KOPT-K1 (cell line): ENCODE data around the gene BTRC.
"Not testable (repeated sequence)": the region's sequence is repeated elsewhere in the genome, so short reads cannot be mapped to it uniquely, and the experiment has no call there.

Experiments
- H3K27ac ChIP-seq: fragments of 200-600 bp; sonication (generic); 2 replicates; pipeline ENCODE4 v1.5.1; 2016; ENCODE audit warnings: antibody characterized with exemption, mild to moderate bottlenecking, low read depth, low read length; ENCODE audit not compliant: poor library complexity, severe bottlenecking
- H3K36me3 ChIP-seq: fragments of 200-600 bp; sonication (generic); 2 replicates; pipeline ENCODE4 v1.5.1; 2017; ENCODE audit warnings: antibody characterized with exemption, mild to moderate bottlenecking, low read length, moderate library complexity; ENCODE audit not compliant: insufficient read depth
- H3K9me3 ChIP-seq: fragments of 200-600 bp; sonication (generic); 2 replicates; pipeline ENCODE4 v1.5.1; 2017; ENCODE audit warnings: antibody characterized with exemption, low read length, mild to moderate bottlenecking; ENCODE audit not compliant: insufficient read depth, poor library complexity, severe bottlenecking

The BTRC gene

DNA sequence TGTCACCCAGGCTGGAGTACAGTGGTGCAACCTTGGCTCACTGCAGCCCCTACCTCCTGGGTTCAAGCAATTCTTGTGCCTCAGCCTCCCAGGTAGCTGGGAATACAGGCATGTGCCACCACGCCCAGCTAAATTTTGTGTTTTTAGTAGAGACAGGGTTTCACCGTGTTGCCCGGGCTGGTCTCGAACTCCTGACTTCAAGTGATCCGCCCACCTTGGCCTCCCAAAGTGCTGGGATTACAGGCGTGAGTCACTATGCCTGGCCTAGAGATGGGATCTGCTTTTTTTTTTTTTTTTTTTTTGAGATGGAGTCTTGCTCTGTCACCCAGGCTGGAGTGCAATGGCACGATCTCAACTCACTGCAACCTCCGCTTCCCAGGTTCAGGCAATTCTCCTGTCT is 6.1 kb downstream of the BTRC start:
- H3K9me3 ChIP-seq, H3K36me3 ChIP-seq, H3K27ac ChIP-seq: not testable (repeated sequence)

DNA sequence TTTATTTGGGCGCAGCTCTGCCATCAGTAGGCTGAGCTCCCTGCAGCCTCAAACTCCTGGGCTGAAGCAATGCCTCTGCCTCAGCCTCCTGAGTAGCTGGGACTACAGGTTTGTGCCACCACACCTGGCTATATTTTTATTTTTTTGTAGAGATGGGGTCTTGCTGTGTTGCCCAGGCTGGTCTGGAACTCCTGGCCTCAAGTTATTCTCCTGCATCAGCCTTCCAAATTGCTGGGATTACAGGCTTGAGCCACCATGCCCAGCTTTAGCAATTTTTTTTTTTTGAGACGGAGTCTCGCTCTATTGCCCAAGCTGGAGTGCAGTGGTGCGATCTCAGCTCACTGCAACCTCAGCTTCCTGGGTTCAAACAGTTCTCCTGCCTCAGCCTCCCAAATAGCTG is 6.9 kb downstream of the BTRC start:
- not testable (repeated sequence) for H3K36me3 ChIP-seq, H3K9me3 ChIP-seq, H3K27ac ChIP-seq

DNA sequence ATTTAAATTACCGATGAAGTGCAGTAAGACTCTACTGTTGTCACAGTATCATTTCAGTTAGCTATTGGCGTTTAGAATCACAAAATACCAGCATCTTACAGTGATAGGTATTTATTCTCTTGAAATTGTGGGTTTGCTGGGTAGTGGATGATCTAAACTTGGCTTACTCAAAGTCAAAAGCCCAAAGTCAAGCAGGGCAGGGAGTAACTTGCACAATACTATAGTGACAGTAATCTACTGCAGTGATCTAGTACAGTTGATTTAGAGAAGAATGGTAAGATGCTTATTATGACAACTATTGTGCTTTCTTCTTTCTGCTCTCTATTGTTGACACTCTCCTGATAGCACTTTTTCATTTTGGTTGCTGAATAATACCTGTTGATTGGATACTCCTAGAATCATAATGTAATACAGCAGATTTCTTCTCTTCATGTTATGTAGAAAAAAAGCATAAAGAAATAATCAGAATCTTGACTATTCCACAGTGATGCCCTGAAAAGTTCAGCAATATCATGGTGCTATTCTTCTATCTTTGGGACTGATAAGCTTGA is 10.0 kb downstream of the BTRC start:
- Histone ChIP-seq H3K9me3 (no peaks in the 10 kb centered on the region), H3K36me3 (peaks cover 8% of the 10 kb centered on the region; the same call in 1 of the 2 replicates), H3K27ac (no peak overlapping the region)

DNA sequence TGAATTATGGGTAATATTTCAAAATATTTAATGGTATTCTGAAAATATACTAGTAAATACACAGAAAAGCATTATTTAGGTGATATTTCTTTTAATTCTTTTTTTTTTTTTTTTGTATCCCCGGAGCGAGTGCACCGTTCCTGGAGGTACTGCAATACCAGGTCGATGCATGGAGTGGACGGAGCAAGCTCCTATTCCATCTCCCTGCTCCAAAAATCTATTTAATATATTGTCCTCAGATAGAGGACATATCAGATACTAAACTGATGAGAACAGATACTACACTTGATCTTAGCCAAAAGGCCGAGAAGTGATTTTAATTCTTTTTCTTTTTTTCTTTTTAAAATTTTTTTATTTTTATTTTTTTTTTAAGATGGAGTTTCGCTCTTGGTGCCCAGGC is 10.8 kb downstream of the BTRC start:
- no peak overlapping the region for H3K27ac ChIP-seq
- H3K9me3 ChIP-seq, result no peaks in the 10 kb centered on the region
- H3K36me3 ChIP-seq, result peaks cover 10% of the 10 kb centered on the region; the same call in 1 of the 2 replicates

DNA sequence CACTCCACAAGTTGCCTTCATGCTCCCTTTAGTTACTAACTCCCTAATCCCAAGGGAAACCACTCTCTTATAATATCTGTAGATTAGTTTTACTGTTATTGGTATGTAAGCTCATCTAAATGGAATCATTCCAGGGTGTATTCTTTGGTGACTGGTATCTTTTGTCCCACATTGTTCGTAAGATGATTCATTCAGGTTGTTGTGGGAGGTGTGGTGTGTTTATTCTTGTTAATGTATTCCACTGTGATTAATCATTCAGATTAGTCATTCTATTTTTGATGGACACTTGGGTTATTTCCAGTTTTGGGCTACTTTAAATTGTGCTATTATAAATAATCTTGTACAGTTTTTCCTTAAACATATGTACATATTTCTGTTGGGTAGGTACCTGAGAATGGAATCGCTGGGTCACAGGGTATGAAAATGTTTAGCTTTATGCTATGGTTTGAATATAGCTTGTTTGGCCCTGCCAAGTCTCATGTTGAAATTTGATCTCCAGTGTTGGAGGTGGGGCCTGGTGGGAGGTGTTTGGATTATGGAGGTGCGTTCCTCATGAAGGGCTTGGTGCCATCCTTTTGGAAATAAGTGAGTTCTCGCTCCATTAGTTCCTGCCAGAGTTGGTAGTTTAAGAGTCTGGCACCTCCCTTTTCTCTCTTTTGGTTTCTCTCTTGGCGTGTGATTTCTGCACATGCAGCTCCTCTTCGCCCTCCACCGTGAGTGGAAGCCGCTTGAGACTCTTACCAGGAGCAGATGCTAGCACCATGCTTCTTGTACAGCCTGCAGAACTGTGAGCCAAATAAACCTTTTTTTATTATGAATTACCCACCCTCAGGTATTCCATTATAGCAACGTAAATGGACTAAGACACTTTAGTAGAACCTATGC is 13.8 kb downstream of the BTRC start:
- Histone ChIP-seq H3K9me3 (no peaks in the 10 kb centered on the region), H3K27ac (no peak overlapping the region), H3K36me3 (peaks cover 15% of the 10 kb centered on the region)

DNA sequence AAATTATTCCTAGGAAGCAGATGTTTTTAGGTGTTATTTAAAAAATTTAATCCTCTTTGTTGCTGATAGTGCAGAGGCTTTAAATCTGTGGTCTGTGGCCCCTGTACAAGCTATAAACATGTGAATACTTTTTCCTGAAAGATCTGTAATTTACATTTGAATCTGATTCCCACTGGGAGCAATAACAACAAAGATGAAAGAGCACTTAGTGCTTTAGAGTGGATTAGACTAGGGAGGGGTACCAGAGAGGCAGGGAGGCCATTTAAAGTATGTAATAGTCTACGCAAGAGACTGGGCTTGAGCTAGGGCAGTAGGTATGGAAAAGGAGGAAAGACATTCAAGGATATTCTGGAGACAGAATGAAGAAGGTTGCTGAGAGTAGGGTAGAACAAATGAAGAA is 19.1 kb downstream of the BTRC start:
- Histone ChIP-seq H3K36me3 (peaks cover 11% of the 10 kb centered on the region), H3K9me3 (no peaks in the 10 kb centered on the region), H3K27ac (no peak overlapping the region)

DNA sequence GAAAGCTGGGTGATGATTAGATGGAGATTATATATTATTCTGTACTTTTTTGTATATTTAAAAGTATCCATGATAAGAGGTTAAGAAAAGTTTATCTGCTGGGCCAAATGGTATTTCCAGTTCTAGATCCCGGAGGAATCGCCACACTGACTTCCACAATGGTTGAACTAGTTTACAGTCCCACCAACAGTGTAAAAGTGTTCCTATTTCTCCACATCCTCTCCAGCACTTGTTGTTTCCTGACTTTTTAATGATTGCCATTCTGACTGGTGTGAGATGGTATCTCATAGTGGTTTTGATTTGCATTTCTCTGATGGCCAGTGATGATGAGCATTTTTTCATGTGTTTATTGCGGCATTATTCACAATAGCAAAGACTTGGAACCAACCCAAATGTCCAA is 20.0 kb downstream of the BTRC start:
- not testable (repeated sequence) for H3K36me3 ChIP-seq, H3K27ac ChIP-seq

DNA sequence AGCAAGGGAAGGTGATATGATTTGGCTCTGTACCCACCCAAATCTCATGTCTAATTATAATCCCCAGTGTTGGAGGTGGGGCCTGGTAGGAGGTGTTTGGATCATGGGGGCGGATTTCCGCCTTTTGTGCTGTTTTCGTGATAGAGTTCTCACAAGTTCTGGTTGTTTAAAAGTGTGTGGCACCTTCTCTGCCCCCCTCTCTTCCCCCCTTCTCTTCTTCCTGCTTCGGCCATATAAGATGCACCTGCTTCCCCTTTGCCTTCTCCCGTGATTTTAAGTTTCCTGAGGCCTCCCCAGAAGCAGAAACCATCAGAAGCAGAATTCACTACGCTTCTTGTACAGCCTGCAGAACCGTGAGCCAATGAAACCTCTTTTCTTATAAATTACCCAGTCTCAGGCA is 21.1 kb downstream of the BTRC start:
- no peaks in the 10 kb centered on the region for H3K9me3 ChIP-seq
- no peak overlapping the region for H3K27ac ChIP-seq
- peaks cover 2% of the 10 kb centered on the region for H3K36me3 ChIP-seq

More for the DNA sequence above, 20.0 kb downstream of the BTRC start:
- H3K9me3 ChIP-seq, result not testable (repeated sequence)

DNA sequence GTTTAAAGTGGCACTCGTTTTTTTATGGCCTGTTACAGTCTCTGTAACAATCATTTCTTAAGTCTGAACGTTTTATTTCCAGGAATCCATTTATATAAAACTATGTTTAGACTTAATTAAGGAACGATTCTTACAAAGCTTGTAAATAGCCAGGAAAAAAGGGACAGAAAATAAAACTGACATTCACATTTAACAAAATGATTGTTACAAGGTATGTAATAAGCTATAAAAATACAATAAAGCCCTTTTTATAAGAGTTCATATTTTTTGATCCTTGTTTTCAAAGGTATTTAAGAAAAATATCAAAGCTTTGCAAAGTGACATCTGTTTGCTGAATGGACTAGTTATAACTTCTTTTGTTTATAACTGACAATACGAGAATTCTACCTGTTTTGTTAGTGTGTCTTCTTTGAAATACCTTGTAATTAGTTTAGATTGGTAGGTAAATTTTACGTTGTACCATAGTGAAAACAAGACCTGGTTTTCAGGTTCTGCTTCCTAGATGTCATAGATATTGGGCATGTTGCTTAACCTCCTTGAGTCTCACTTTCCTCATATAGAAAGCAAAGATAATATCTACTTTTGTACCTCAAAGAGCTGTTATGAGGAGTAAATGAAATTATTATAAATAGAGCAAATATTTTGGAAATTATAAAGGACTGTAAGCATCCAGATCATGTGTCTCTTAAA is 25.8 kb downstream of the BTRC start:
- H3K36me3 ChIP-seq, result no peaks in the 10 kb centered on the region; the same call in none of the 2 replicates
- no peak overlapping the region for H3K27ac ChIP-seq
- no peaks in the 10 kb centered on the region for H3K9me3 ChIP-seq

DNA sequence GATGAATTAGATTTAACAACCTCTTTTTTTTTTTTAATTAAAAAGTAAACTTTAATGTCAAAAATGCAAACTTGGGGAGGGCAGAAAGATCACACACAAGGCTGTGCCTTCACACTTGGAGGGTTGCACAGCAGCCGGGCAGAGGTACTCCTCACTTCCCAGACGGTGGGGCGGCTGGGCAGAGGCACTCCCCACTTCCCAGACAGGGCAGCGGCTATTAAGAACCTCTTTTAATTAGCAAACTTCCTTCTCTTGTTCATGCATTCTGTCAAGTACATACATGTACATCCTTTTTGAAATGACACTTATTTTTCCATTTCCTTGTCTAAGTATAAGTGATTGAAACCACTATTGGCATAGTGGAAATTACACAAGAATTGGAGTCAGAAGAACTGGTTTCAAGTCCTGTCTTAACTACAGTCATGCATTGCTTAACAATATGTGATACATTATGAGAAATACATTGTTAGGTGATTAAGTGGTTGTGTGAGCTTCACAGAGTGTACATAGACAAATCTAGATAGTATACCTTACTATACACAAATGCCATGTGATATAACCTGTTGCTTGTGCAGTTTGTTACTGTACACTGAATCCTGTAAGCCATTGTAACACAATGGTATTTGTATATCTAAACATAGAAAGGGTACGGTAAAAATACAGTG is 26.5 kb downstream of the BTRC start:
- Histone ChIP-seq H3K36me3 (no peaks in the 10 kb centered on the region; the same call in 1 of the 2 replicates), H3K27ac (no peak overlapping the region), H3K9me3 (no peaks in the 10 kb centered on the region)

DNA sequence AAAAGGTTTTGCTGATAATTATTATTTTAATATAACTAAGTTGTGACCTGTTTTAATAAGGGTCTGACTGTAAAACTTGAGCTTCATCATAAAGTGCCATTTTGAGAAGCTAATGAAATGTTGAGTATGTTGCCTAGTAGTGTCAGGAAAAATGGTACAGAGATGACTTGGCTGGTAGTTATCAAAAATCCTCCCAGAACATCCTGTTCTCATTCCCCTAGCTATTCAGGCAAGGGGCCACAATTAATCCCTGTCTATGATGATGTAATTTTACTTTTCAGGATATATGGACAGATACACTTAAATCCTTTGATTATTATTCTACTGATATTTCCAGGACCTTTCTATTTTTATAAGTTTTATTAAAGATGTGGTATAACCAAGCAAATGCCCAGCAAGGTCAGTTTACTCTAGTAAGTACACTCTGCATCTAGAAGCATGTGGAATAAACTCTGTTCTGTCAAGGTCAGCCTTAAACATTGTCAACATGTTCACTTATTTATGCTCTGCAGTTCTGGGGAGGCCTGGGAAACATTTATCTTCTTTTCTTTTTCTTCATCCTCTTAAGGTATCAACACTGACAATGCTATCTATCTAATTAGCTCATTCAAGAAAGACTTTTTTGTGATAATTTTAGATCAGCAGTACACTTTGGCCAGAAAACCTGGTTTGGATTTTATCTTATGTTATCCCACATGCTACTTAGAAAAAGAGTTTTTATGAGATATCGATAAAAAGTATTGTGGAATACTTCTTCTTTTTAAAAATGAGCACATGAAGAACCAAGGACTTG is 32.1 kb downstream of the BTRC start:
- no peaks in the 10 kb centered on the region for H3K9me3 ChIP-seq
- no peak overlapping the region for H3K27ac ChIP-seq
- H3K36me3 ChIP-seq, result no peaks in the 10 kb centered on the region

DNA sequence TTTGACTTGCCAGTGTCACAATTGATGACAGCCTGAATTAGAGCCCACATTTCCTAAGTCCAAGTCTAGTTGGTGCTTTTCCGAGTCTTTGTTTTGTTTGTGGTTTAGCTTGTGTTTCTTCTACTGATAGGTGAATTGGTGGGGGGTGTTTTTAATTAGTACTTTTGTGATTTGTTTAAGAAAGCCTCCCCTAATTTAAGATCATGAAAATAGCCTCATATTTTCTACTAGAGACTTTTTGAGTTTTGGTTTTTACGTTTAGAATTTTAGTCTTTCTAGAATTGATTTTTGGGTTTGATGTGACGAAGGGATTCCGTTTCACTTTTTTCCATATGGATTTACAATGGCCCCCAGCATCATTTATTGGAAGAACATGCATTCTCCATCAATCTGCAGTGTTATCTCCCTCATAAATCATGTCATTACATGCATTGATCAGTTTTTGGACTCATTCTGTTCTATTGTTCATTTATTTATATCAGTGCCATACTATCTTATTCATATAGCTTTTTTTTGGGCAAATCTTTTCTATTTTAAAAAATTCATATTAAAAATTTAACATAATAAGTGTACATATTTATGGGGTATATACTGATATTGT is 32.8 kb downstream of the BTRC start:
- Histone ChIP-seq H3K36me3 (no peaks in the 10 kb centered on the region), H3K9me3 (no peaks in the 10 kb centered on the region), H3K27ac (no peak overlapping the region)

DNA sequence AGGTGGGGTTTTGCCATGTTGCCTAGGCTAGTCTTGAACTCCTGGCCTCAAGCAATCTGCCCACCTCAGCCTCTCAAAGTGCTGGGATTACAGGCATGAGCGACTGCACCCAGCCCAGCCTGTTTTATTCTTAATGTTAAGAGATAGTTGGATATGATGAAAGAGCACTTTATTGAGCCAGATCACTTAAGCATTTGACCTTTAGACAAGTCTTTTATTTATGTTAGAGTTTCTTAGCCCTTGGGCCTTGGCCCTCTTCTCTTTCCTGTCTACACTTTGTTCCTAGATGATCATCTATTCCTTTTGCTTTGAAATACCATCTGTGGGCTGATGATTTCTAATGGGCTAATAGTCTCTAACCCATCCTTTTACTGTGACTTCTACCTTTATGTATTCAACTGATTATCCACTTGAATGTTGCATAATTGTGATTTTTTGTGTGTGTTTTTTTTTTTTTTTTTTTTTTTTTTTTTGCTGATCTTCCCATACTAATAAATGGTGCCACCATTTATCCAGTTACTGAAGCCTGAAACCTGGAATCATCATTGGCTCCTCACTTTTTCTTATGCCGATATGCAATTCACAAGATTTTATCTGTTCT is 34.8 kb downstream of the BTRC start:
- Histone ChIP-seq H3K27ac (no peak overlapping the region), H3K9me3 (no peaks in the 10 kb centered on the region), H3K36me3 (no peaks in the 10 kb centered on the region)

DNA sequence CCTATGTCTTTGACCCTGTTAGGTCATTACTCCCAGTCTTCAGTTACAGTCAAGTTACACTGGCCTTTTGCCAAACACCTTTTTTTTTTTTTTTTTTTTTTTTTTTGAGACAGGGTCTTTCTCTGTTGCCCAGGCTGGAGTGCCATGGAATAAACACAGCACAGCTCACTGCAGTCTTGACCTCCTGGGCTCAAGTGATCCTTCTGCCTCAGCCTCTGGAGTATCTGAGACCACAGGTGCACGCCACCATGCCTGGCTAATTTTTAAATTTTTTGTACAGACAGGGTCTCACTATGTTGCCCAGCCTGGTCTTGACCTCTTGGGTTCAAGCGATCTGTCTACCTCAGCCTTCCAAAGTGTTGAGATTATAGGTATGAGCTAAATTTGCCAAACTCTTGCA is 35.6 kb downstream of the BTRC start:
- H3K9me3 ChIP-seq, H3K36me3 ChIP-seq, H3K27ac ChIP-seq: not testable (repeated sequence)
